B cell (primary cell): ENCODE results near the gene CNKSR3. TPM values are rescaled to one million over a fixed set of nuclear protein-coding genes. Genes with fewer than 3 reads are reported as not detected.

Source experiments
- ATAC-seq: fragments of 200-7000 bp; cut with Tn5 transposase; one replicate; pipeline ENCODE4 v1.10.0; 2021; ENCODE audit warnings: low read depth, mild to moderate bottlenecking, moderate number of reproducible peaks, moderate library complexity
- CTCF ChIA-PET: fragments of 350-600 bp; sonication (Branson Sonifier 250); formaldehyde crosslinking; loops from one replicate; lab custom pipeline; 2021; ENCODE audit warnings: antibody characterized with exemption, inconsistent platforms; lab: Charles Lee
- POLR2A ChIA-PET: fragments of 350-600 bp; sonication (Branson Sonifier 250); formaldehyde crosslinking; loops from one replicate; lab custom pipeline; 2021; ENCODE audit warnings: antibody characterized with exemption; lab: Charles Lee
- DNase-seq: peaks from one replicate; pipeline ENCODE4 v3.0.0; 2013
- H2AFZ ChIP-seq: 2 replicates; pipeline ENCODE4 v1.6.1; 2012; ENCODE audit warnings: mild to moderate bottlenecking, low read depth, low read length; ENCODE audit not compliant: insufficient read depth, poor library complexity, severe bottlenecking
- H3K27ac ChIP-seq, 2 donors: 1 replicate in 1 of 2; 2 replicates in 1 of 2; pipeline ENCODE4 v1.5.1; 2012 to 2013; ENCODE audit warnings: low read length in 2 of 2, mild to moderate bottlenecking in 2 of 2, moderate library complexity in 1 of 2
- H3K27me3 ChIP-seq, 4 experiments: fragments of 200-600 bp in 1 of 4; sonication (generic) in 1 of 4; replicated peaks in 1 of 4; 1 replicate in 2 of 4; 2 replicates in 2 of 4; pipeline versions ENCODE4 v1.6.1 to v1.7.0; 2013 to 2016; ENCODE audit warnings: low read length in 3 of 4, mild to moderate bottlenecking in 2 of 4, mixed read lengths in 1 of 4, moderate library complexity in 1 of 4; ENCODE audit not compliant: insufficient read depth in 4 of 4, control insufficient read depth in 3 of 4; ENCODE audit errors: control extremely low read depth in 1 of 4
- H3K36me3 ChIP-seq, 2 experiments: replicated peaks in 1 of 2; 1 replicate in 1 of 2; 2 replicates in 1 of 2; pipeline versions ENCODE4 v1.6.1 to v1.7.1; 2013; ENCODE audit warnings: low read length in 1 of 2; ENCODE audit not compliant: insufficient read depth in 2 of 2, control insufficient read depth in 1 of 2; ENCODE audit errors: control extremely low read depth in 1 of 2, extremely low read depth in 1 of 2
- H3K4me1 ChIP-seq, 2 donors: fragments of 200-600 bp in 1 of 2; sonication (generic) in 1 of 2; 1 replicate in 1 of 2; 2 replicates in 1 of 2; pipeline versions ENCODE4 v1.5.1 to v1.6.1; 2013 to 2017; ENCODE audit warnings: low read length in 2 of 2; ENCODE audit not compliant: control insufficient read depth in 2 of 2, insufficient read depth in 2 of 2
- H3K4me2 ChIP-seq: replicated peaks from 2 replicates; pipeline ENCODE3; 2012; ENCODE audit warnings: mild to moderate bottlenecking, low read depth, low read length; ENCODE audit not compliant: poor library complexity, severe bottlenecking
- H3K4me3 ChIP-seq, 5 experiments: fragments of 200-600 bp in 1 of 5; sonication (generic) in 1 of 5; 1 replicate in 3 of 5; 2 replicates in 2 of 5; pipeline versions ENCODE4 v1.5.1 to v1.7.0; 2011 to 2016; ENCODE audit warnings: low read length in 4 of 5, mild to moderate bottlenecking in 4 of 5, low read depth in 2 of 5, control low read depth in 1 of 5, moderate library complexity in 1 of 5; ENCODE audit not compliant: insufficient read depth in 1 of 5; ENCODE audit errors: control extremely low read depth in 1 of 5, extremely low read depth in 1 of 5
- H3K79me2 ChIP-seq: fragments of 200-600 bp; sonication (generic); one replicate; pipeline ENCODE4 v1.6.0; 2016; ENCODE audit warnings: low read length; ENCODE audit not compliant: control insufficient read depth, insufficient read depth
- H3K9ac ChIP-seq: fragments of 200-600 bp; sonication (generic); 2 replicates; pipeline ENCODE4 v1.6.1; 2017; ENCODE audit warnings: mild to moderate bottlenecking, low read length, moderate library complexity
- H3K9me3 ChIP-seq, 3 donors: one replicate each; pipeline versions ENCODE4 v1.6.1 to v1.7.1; 2013; ENCODE audit warnings: low read length in 2 of 3; ENCODE audit not compliant: control insufficient read depth in 2 of 3, insufficient read depth in 1 of 3; ENCODE audit errors: control extremely low read depth in 1 of 3
- H4K20me1 ChIP-seq: 2 replicates; pipeline ENCODE4 v1.6.0; 2012; ENCODE audit warnings: mild to moderate bottlenecking, low read length; ENCODE audit not compliant: insufficient read depth, control insufficient read depth, poor library complexity, severe bottlenecking
- H3K27ac Mint-ChIP-seq: one replicate; pipeline ENCODE4 v1.8.0; 2021; ENCODE audit warnings: mixed read lengths
- H3K27me3 Mint-ChIP-seq: one replicate; pipeline ENCODE4 v1.8.0; 2021; ENCODE audit warnings: mixed read lengths
- H3K4me1 Mint-ChIP-seq: one replicate; pipeline ENCODE4 v1.8.0; 2021; ENCODE audit warnings: mixed read lengths
- H3K4me3 Mint-ChIP-seq: one replicate; pipeline ENCODE4 v1.8.0; 2021; ENCODE audit warnings: mixed read lengths
- H3K9me3 Mint-ChIP-seq: one replicate; pipeline ENCODE4 v1.8.0; 2022; ENCODE audit warnings: mixed read lengths; ENCODE audit not compliant: insufficient read depth
- CTCF ChIP-seq: fragments of 200-600 bp; IDR thresholded peaks from one replicate; pipeline ENCODE4 v1.8.0; 2022; ENCODE audit warnings: antibody characterized with exemption, mild to moderate bottlenecking
- EZH2 ChIP-seq: IDR thresholded peaks from 2 replicates; pipeline ENCODE4 v1.6.1; 2012; ENCODE audit warnings: borderline replicate concordance, low read depth, mild to moderate bottlenecking, moderate library complexity, low read length; ENCODE audit not compliant: insufficient read depth, poor library complexity, severe bottlenecking
- WGBS: methylation state at CpG from one replicate; pipeline ENCODE4 v1.1.5; 2013; ENCODE audit warnings: missing lambda C conversion rate; ENCODE audit not compliant: insufficient coverage; 5-methylcytosine and 5-hydroxymethylcytosine counted together
- intact Hi-C: fragments of 100-400 bp; cut with micrococcal nuclease; formaldehyde crosslinking; loops from one replicate; pipeline ENCODE4 v1.10.0; 2022
- polyA plus RNA-seq: library from polyadenylated mRNA; depleted of rRNA; stranded (reverse); fragments of >200 nt; gene quantifications from 2 replicates; pipeline ENCODE4 v1.2.3, GENCODE V29; 2012
- total RNA-seq, 2 donors: library from RNA; stranded (reverse); fragments of 120-200 nt in 1 of 2; gene quantifications; 1 replicate in 1 of 2; 2 replicates in 1 of 2; pipeline versions ENCODE4 v1.2.3 to v1.2.4, GENCODE V29; 2013 to 2022

The CNKSR3 gene
- total and polyA plus RNA-seq, 2 donors (not counting 1 experiment from before 2014, with no cell fraction given), result not detected

- Mint-ChIP-seq H3K4me3 (no peak overlapping the region), H3K27ac (no peak overlapping the region), H3K4me1 (no peaks in the 10 kb centered on the region), H3K27me3 (peaks cover 6% of the 10 kb centered on the region), H3K9me3 (no peaks in the 10 kb centered on the region)
- Histone ChIP-seq H4K20me1 (no peaks in the 10 kb centered on the region), H3K27me3 (no peaks in the 10 kb centered on the region), H3K4me1 (no peaks in the 10 kb centered on the region), H3K27ac (no peak overlapping the region), H3K4me2 (no peak overlapping the region), H3K36me3 (no peaks in the 10 kb centered on the region), H3K79me2 (no peaks in the 10 kb centered on the region), H3K9ac (no peak overlapping the region), H3K9me3 (no peaks in the 10 kb centered on the region), H2AFZ (no peak overlapping the region), H3K4me3 (no peak overlapping the region)
- ChIA-PET POLR2A (no interaction called here), CTCF (no interaction called here)
- WGBS, result 84% methylated on average over 2 of the region's 5 CpGs
- intact Hi-C loops, result no loop called here
- no peak for TF ChIP-seq EZH2
- TF ChIP-seq CTCF, result no peak
- no peak for DNase-seq
- ATAC-seq, result no peak
These were observed 143.1 kb downstream of the CNKSR3 start for GRCh38 chr6:154367336-154367735.

GRCh38 chr6:154363821-154364220 is 146.7 kb downstream of the CNKSR3 start:
- Histone ChIP-seq H3K9me3 (no peaks in the 10 kb centered on the region), H3K4me2 (no peak overlapping the region), H2AFZ (no peak overlapping the region), H3K4me3 (no peak overlapping the region), H4K20me1 (no peaks in the 10 kb centered on the region), H3K27me3 (peaks cover 0 to 4% (median 0%) of the 10 kb centered on the region in 4 experiments), H3K9ac (no peak overlapping the region), H3K79me2 (no peaks in the 10 kb centered on the region), H3K27ac (no peak overlapping the region), H3K4me1 (peaks cover 5 to 6% of the 10 kb centered on the region in 2 donors), H3K36me3 (no peaks in the 10 kb centered on the region)
- intact Hi-C loops, result no loop called here
- ATAC-seq (no peak), DNase-seq (no peak)
- no peaks in the 10 kb centered on the region for H3K9me3 Mint-ChIP-seq
- no peak overlapping the region for H3K4me3 Mint-ChIP-seq
- H3K4me1 Mint-ChIP-seq, result peaks cover 8% of the 10 kb centered on the region
- peaks cover 11% of the 10 kb centered on the region for H3K27me3 Mint-ChIP-seq
- WGBS, result 83% methylated on average over 2 of the region's 4 CpGs
- POLR2A ChIA-PET, result no interaction called here
- CTCF ChIA-PET, result no interaction called here
- TF ChIP-seq EZH2 (no peak), CTCF (no peak)
- no peak overlapping the region for H3K27ac Mint-ChIP-seq
